ENCODE measurements around the gene DBN1. TPM values are rescaled to one million over a fixed set of nuclear protein-coding genes. Genes with fewer than 3 reads are reported as not detected.

The DBN1 gene
- polyA plus RNA-seq, 1 donor from 2014 or later: 0.54 TPM

Other genes with a start within 250 kb of the DBN1 start
- 42.9 TPM for gene RAB24, start 169.9 kb downstream of the DBN1 start, polyA plus RNA-seq
- 248 TPM for gene PRELID1, start 169.8 kb downstream of the DBN1 start, polyA plus RNA-seq
- gene MXD3, start 161.7 kb downstream of the DBN1 start, polyA plus RNA-seq: 4.1 TPM
- gene LMAN2, start 122.0 kb downstream of the DBN1 start, polyA plus RNA-seq: 171 TPM
- gene RGS14, start 115.7 kb downstream of the DBN1 start, polyA plus RNA-seq: 49.5 TPM
- not detected for gene SLC34A1, start 89.2 kb downstream of the DBN1 start, polyA plus RNA-seq
- not detected for gene PFN3, start 73.0 kb downstream of the DBN1 start, polyA plus RNA-seq
- 0.78 TPM for gene F12, start 64.1 kb downstream of the DBN1 start, polyA plus RNA-seq
- 107 TPM for gene GRK6, start 47.0 kb downstream of the DBN1 start, polyA plus RNA-seq
- gene PRR7, start 26.8 kb downstream of the DBN1 start, polyA plus RNA-seq: 23.1 TPM
- gene PDLIM7, start 24.0 kb upstream of the DBN1 start, polyA plus RNA-seq: 16.3 TPM
- gene DOK3, start 36.2 kb upstream of the DBN1 start, polyA plus RNA-seq: 154 TPM
- gene DDX41, start 43.3 kb upstream of the DBN1 start, polyA plus RNA-seq: 74.2 TPM
- 4.5 TPM for gene FAM193B, start 80.9 kb upstream of the DBN1 start, polyA plus RNA-seq
- 96.6 TPM for gene TMED9, start 118.6 kb upstream of the DBN1 start, polyA plus RNA-seq
- gene B4GALT7, start 126.5 kb upstream of the DBN1 start, polyA plus RNA-seq: 26.4 TPM

Data from IgD-negative memory B cell (primary cell).